ENCODE results near the gene ADAT1.

The ADAT1 gene

GRCh38 chr16:75622761-75623605 lies at the start of gene ADAT1:
Gene ADAT1 (minus strand): TSS chr16:75623281. CDS start chr16:75620799, 2,482 bp downstream.
- peak; percentile 98 for DNase-seq

- no peak for DNase-seq
Measured at GRCh38 chr16:75667503-75667902, 44.4 kb upstream of the ADAT1 start.

- no peak for DNase-seq
Measured at GRCh38 chr16:75660726-75661302, 37.7 kb upstream of the ADAT1 start.

GRCh38 chr16:75660321-75660720 lies 37.2 kb upstream of the ADAT1 start:
- DNase-seq: no peak

- no peak for DNase-seq
Measured at GRCh38 chr16:75658175-75658574, 35.1 kb upstream of the ADAT1 start.

- DNase-seq: no peak
Measured at GRCh38 chr16:75653922-75654321, 30.8 kb upstream of the ADAT1 start.

GRCh38 chr16:75648265-75649076 lies 25.4 kb upstream of the ADAT1 start:
- DNase-seq: peak; percentile 85

GRCh38 chr16:75647492-75648264 lies 24.6 kb upstream of the ADAT1 start, which contains the start of the genes KARS1 and TERF2IP:
Gene KARS1 (minus strand): TSS chr16:75647665. CDS start chr16:75647639, 26 bp downstream.
Gene TERF2IP (plus strand): TSS chr16:75647773. CDS start chr16:75647883, 110 bp downstream.
- DNase-seq: peak; percentile 96

- DNase-seq: no peak
Measured at GRCh38 chr16:75647112-75647491, 24.0 kb upstream of the ADAT1 start.

- no peak for DNase-seq
Measured at GRCh38 chr16:75644240-75645012, 21.3 kb upstream of the ADAT1 start.

GRCh38 chr16:75640598-75640997 lies 17.5 kb upstream of the ADAT1 start:
- DNase-seq: no peak

GRCh38 chr16:75635036-75635435 lies 12.0 kb upstream of the ADAT1 start:
- DNase-seq: no peak

GRCh38 chr16:75632857-75633256 lies 9.8 kb upstream of the ADAT1 start:
- DNase-seq: no peak

GRCh38 chr16:75630052-75630451 lies 7.0 kb upstream of the ADAT1 start:
- DNase-seq: no peak

- DNase-seq: no peak
Measured at GRCh38 chr16:75629132-75629531, 6.1 kb upstream of the ADAT1 start.

GRCh38 chr16:75628351-75628750 lies 5.3 kb upstream of the ADAT1 start:
- no peak for DNase-seq

GRCh38 chr16:75627851-75628250 lies 4.8 kb upstream of the ADAT1 start:
- DNase-seq: no peak

- DNase-seq: no peak
Measured at GRCh38 chr16:75626806-75627205, 3.7 kb upstream of the ADAT1 start.

GRCh38 chr16:75624921-75625334 lies 1.8 kb upstream of the ADAT1 start:
- DNase-seq: no peak

GRCh38 chr16:75621170-75621477 lies 2.0 kb downstream of the ADAT1 start:
- peak; percentile 39 for DNase-seq

GRCh38 chr16:75620326-75621169 lies 2.5 kb downstream of the ADAT1 start:
- DNase-seq: peak; percentile 45
